ENCODE measurements around the gene WNT11. TPM values are rescaled to one million over a fixed set of nuclear protein-coding genes. Genes with fewer than 3 reads are reported as not detected.

The WNT11 gene
- polyA plus RNA-seq, 1 of the 3 experiments (the other 2 are of a cell fraction), result 0.43 TPM

GRCh38 chr11:76163289-76163880 is 42.9 kb downstream of the WNT11 start:
- Histone ChIP-seq H3K9ac (no peak overlapping the region), H3K27ac (ENCODE audit: low read depth in 2 of 2, low read length in 1 of 2) (no peak overlapping the region), H3K9me3 (no peaks in the 10 kb centered on the region), H3K27me3 (ENCODE audit: insufficient read depth) (no peaks in the 10 kb centered on the region), H3K4me3 (ENCODE audit: low read depth in 2 of 2, low read length in 1 of 2) (no peak overlapping the region), H3F3A (replicated peaks; ENCODE audit: insufficient read depth) (no peaks in the 10 kb centered on the region), H3K36me3 (replicated peaks in 1 of 2; ENCODE audit: control insufficient read depth in 1 of 2, insufficient read depth in 2 of 2, low read length in 1 of 2) (no peaks in the 10 kb centered on the region), H3K79me2 (ENCODE audit: insufficient read depth) (no peaks in the 10 kb centered on the region), H3K4me1 (ENCODE audit: control insufficient read depth in 1 of 2, insufficient read depth in 2 of 2, low read depth in 1 of 2, low read length in 1 of 2) (peaks cover 0 to 28% of the 10 kb centered on the region in 2 experiments; a peak in 2 of 4 replicates), H3K9me2 (no peaks in the 10 kb centered on the region), H3K4me2 (no peak overlapping the region), H2AFZ (ENCODE audit: low read depth) (no peak overlapping the region), H4K20me1 (ENCODE audit: insufficient read depth) (no peaks in the 10 kb centered on the region)
- CTCF ChIA-PET, result interaction anchor here (1.1 kb wide), 1 partner anchor 45 kb away, joined by 3 read pairs; no protein-coding TSS in a partner anchor
- POLR2A ChIA-PET, result no interaction called here
- DNase-seq, result no peak
- TF ChIP-seq RCOR1 (IDR thresholded peaks at IDR 0.05; ENCODE audit: low read length) (no peak), SIN3A (IDR thresholded peaks at IDR 0.05; ENCODE audit: borderline replicate concordance, low read depth, low read length) (no peak), FOSL2 (IDR thresholded peaks at IDR 0.05; ENCODE audit: borderline replicate concordance, low read depth) (no peak), NFIC (IDR thresholded peaks at IDR 0.05; ENCODE audit: borderline replicate concordance) (no peak), CHD2 (IDR thresholded peaks at IDR 0.05; ENCODE audit: low read length, partially characterized antibody) (no peak), IRF3 (IDR thresholded peaks at IDR 0.05; ENCODE audit: low read depth, low read length) (no peak), TEAD4 (IDR thresholded peaks at IDR 0.05; ENCODE audit: borderline replicate concordance, insufficient read depth) (no peak), ELF1 (IDR thresholded peaks at IDR 0.05) (no peak)
- WGBS (ENCODE audit: low lambda C conversion rate), result 80% methylated on average over 1 of the region's 11 CpGs

- Histone ChIP-seq H4K20me1 (ENCODE audit: insufficient read depth) (no peaks in the 10 kb centered on the region), H3K9ac (no peak overlapping the region), H3K9me2 (no peaks in the 10 kb centered on the region), H3K79me2 (ENCODE audit: insufficient read depth) (no peaks in the 10 kb centered on the region), H3K4me2 (no peak overlapping the region), H3K4me3 (ENCODE audit: low read depth in 2 of 2, low read length in 1 of 2) (no peak overlapping the region), H3K27ac (ENCODE audit: low read depth in 2 of 2, low read length in 1 of 2) (no peak overlapping the region), H3K4me1 (ENCODE audit: control insufficient read depth in 1 of 2, insufficient read depth in 2 of 2, low read depth in 1 of 2, low read length in 1 of 2) (peaks cover 0 to 36% of the 10 kb centered on the region in 2 experiments; a peak in 2 of 4 replicates), H3K27me3 (ENCODE audit: insufficient read depth) (no peaks in the 10 kb centered on the region), H2AFZ (ENCODE audit: low read depth) (no peak overlapping the region), H3K36me3 (replicated peaks in 1 of 2; ENCODE audit: control insufficient read depth in 1 of 2, insufficient read depth in 2 of 2, low read length in 1 of 2) (no peaks in the 10 kb centered on the region), H3K9me3 (no peaks in the 10 kb centered on the region), H3F3A (replicated peaks; ENCODE audit: insufficient read depth) (no peaks in the 10 kb centered on the region)
- no peak for DNase-seq
- ChIA-PET CTCF (interaction anchor here (1.2 kb wide), 1 partner anchor 45 kb away, joined by 8 read pairs; no protein-coding TSS in a partner anchor), POLR2A (no interaction called here)
- 86% methylated on average over 6 of the region's 15 CpGs for WGBS (ENCODE audit: low lambda C conversion rate)
- TF ChIP-seq JUND (IDR thresholded peaks at IDR 0.05) (no peak), MAX (IDR thresholded peaks at IDR 0.05; ENCODE audit: low read depth) (no peak), POLR2AphosphoS5 (IDR thresholded peaks at IDR 0.05; ENCODE audit: low read depth, low read length) (no peak), MXI1 (IDR thresholded peaks at IDR 0.05; ENCODE audit: low read depth, low read length) (no peak), FOXM1 (IDR thresholded peaks at IDR 0.05; ENCODE audit: low read depth) (no peak), CTCF (IDR thresholded peaks at IDR 0.05) (no peak), NFIC (IDR thresholded peaks at IDR 0.05; ENCODE audit: borderline replicate concordance) (no peak), IRF3 (IDR thresholded peaks at IDR 0.05; ENCODE audit: low read depth, low read length) (no peak)
These were observed 43.7 kb downstream of the WNT11 start for GRCh38 chr11:76162336-76163288.
